HG03558 (cell line): ENCODE results near the gene TAF5L.
A peak's percentile ranks its signal among the peaks of the same experiment; 100 is the strongest.
"Not testable (repeated sequence)": the region's sequence is repeated elsewhere in the genome, so short reads cannot be mapped to it uniquely, and the experiment has no call there.

ENCODE experiments used
- ATAC-seq: cut with Tn5 transposase; IDR thresholded peaks from one replicate; pipeline ENCODE4 v1.9.1; 2021; ENCODE audit warnings: moderate number of reproducible peaks; ENCODE audit not compliant: unreplicated experiment; ENCODE audit errors: extremely low read depth

The TAF5L gene

DNA sequence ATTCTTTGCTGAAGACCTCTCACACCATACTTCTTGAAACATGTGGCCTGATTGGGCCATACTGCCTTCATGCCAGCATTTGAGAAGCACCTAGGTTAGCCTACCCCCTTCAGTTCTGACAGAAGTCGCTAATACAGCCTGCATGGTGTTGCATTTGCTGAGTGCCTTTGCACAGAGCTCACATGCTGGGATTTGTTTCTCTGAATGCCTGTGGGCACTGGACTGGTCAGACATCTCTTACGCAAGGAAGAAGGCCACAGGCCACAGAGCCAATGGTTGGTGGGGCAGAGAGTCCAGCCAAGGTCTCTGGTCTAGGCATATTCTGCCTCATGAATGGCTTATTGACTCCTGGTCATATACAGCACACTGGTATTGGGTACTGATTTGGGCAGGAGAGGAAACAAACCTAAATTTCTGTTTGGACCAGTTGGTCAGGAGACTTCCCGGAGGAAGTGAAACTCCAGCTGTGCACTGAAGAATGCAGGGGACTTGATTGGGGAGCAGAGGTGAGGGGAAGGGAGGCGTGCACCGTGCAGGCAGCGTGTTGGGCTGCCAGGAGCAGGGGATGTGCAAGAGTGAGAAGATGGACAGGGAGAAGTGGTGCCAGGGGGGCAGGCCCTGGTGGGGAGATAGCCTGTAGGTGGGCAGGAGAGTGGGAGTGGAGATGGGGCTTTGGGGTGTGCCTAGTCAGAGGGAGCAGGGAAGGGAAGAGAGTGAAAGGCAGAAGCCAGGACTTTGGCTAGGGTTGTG is 18.2 kb upstream of the TAF5L start:
- ATAC-seq, result no peak

DNA sequence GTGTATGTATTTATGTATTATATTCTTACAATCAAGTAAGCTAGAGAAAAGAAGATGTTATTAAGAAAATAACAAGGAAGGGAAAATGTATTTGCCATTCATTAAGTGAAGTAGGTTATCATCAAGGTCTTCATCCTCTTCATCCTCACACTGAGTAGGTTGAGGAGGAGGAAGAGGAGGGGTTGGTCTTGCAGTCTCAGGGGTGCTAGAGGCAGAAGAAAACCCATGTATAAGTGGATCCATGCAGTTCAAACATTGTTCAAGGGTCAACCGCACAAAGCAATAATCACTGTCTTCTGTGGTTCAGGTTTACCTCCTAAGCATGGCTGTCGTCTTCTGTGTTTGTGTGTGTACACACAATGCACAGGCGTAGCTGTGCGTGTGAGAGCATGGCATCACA is 17.0 kb upstream of the TAF5L start:
- ATAC-seq, result no peak

DNA sequence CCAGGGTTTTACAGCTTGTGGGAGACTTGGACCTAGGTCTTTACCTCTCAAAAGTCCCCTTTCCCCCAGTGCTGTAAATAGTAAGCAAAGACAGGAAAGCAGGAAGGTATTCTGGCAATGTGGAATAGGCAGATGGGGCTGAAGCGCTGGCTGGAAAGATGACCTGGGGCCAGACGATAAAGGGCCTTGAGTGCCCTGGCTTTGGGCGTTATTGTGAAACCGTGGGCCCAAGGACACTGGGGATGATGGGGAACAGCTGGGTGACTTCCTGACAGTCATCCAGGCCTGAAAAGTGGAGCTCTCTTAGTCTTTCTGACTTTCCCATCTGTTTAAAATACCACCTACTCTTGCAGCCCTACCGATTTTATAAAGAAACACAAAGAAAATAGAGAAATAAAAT is 16.5 kb upstream of the TAF5L start:
- ATAC-seq, result no peak

DNA sequence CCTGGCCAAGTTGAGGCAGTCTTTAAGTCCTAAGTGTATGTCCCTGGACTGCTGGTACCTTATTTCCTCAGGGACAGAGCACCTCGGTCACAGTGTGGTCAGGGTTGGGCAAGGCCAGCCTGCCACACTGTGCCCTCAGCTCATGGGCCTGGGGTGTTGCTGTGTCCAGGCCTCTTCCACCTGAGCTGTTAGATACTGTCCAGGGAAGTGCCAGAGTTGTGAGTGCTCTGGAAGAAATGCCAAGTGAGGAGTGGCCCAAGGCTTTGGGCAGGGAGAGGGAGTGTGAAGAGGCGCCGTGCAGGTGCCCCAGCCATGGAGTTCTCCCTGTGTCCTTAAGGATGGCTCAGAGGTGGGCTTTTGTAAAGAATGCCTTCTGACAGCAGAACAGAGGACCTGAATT is 15.4 kb upstream of the TAF5L start:
- no peak for ATAC-seq

DNA sequence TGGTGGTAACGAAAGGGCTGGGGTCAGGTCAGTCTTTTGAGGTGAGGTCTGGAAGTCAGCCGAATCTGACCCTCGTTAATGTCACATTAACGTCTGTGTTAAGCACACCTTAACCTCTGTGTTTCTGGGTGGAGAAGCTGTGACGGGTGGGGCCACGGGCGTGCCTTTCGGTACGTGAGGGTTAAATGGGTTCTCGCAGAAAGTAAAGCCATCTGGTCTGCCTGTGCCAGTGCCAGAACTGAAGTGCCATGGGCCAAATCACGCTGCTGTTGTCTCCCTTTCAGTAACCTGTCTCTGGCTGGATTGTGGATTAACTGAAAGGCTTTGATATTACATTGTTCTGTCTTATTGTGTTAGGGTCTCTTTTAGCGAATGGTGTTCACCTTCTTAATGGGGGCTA is 14.5 kb upstream of the TAF5L start:
- no peak for ATAC-seq

DNA sequence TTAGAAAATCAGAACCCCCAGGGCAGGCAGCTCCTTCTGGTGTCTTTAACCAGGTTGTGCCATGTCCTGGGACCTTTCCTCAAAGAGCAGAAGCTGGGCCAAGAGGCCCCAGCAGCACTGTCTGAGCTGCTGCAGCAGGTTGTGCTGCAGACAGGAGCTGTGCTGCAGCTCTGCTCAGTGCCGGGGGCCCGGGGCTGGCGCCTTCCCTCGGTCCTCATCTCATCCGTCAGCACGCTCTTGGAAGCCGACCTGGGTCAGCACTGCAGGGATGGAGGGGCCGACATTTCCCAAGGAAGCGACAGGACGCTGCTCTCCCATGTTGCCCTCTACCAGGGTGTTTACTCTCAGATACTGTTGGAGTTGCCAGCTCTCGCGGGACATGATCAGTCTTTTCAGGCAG is 11.8 kb upstream of the TAF5L start:
- ATAC-seq, result no peak

DNA sequence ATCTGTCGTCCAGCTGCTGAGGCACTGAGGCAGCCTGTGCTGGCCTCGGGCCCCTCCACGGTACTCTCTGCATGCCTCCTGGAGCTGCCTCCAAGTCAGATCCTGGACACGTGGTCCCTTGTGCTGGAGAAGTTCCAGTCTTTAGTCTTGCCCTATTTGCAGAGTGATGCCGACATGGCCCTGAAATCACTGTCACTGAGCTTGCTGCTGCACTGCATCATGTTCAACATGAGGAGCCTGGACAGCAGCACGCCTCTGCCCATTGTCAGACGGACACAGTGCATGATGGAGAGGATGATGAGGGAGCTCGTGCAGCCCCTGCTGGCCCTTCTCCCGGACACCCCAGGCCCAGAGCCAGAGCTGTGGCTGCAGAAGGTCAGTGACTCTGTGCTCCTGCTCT is 10.1 kb upstream of the TAF5L start:
- no peak for ATAC-seq

DNA sequence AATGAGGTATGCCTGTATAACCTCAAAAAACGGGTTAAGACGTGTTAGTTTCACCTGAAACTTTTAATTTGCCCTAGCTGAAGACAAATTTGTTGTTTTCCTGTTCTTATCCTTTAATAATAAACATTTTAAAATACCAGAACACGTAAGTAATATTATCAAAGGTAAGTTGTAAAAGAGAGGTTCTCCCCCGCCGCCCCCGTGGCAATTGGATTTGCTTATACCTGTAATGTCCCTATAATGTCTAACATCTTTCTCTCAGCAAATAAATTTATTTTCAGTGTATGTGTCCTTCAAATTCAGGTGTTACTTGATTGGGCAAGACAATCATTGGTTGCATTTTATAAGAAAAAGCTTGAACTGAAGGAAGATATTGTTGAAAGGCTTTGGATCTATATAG is 6.0 kb upstream of the TAF5L start:
- no peak for ATAC-seq

DNA sequence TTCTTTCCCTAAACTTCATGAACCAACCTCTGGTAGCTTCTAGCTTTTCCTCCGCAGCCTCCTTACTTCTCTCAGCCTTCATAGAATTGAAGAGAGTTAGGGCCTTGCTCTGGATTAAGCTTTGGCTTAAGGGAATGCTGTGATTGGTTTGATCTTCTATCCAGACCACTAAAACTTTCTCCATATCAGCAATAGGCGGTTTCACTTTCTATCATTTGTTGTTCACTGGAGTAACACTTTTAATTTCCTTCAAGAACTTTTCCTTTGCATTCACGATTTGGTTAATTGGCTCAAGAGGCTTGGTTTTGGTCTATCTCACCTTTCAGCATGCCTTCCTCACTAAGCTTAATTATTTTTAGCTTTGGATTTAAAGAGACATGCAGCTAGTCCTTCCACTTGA is 5.2 kb upstream of the TAF5L start:
- ATAC-seq, result no peak

DNA sequence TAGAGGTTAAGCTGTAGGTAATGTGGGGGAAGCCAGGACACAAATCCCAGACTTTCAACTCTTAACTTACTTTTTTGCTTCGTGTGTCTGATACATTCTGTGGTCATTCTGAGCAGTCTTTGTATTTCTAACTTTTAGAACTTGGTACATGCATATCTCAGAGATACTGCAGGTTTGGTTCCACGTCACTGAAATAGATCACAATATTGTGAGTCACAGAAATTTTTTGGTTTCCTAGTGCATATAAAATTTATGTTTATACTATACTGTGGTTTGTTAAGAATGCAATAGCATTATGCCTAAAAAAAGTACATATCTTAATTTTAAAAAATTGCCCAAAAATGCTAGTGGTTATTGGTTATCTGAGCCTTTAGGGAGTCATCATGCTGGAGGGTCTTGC is 3.3 kb upstream of the TAF5L start:
- ATAC-seq, result no peak

DNA sequence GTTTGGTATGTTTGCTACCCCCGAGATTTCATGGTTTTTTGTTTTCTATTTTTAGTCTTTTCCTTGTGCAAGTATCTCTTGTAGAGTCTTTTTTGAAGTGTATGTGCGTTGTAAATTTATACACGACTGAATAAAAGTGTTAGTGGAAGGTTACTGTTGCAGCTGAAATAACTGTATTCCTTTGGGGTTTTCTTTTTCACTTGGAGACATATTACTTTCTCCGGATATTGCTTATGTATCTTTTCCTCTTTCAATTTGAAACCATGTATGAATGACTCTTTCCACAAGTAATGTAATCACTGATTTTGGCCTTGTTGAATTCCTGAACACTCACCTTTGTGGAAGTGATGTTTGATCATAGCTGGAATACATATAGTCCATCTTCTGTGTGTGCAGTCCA is 1.1 kb upstream of the TAF5L start:
- no peak for ATAC-seq

DNA sequence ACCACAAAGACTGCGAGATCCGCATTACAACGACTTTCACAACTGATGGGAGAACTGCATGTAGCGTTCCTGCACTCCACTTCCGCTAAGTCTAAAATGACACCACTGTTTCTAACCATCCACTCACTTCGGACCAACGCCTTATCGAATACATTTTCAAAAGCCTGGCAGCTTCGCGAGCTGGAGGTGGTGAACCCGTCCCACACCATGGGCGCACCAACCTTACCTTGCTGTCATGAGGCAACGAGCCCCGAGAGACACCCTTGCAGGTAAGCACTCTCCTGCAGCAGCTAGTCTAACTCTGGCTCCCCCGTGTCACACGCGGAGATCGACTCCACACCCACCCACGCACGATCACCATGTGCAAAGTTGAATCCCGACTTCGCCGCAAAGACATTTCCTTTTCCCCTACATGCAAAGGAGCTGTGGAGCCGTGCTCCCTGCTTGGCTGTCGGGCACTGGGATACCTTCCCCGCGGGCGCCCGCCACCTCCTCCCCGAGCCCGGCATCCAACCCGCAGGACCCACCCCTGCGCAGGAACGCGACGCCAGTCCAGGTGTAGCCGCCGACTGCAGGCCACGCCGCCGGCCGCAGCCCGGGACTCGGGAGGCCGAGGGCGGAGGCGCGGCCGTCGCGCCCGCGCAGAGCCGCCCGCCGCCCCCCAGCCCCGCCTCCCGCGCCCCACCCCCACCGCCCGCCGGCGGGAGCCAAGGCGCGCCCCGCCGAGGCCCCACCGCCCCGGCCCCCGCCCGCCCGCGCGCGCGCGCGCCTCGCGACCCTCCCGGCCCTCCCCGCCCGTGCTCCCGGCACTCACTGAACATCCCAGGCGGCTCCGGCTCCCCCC is 629 bp downstream of the TAF5L start:
- peak; percentile 8 for ATAC-seq

DNA sequence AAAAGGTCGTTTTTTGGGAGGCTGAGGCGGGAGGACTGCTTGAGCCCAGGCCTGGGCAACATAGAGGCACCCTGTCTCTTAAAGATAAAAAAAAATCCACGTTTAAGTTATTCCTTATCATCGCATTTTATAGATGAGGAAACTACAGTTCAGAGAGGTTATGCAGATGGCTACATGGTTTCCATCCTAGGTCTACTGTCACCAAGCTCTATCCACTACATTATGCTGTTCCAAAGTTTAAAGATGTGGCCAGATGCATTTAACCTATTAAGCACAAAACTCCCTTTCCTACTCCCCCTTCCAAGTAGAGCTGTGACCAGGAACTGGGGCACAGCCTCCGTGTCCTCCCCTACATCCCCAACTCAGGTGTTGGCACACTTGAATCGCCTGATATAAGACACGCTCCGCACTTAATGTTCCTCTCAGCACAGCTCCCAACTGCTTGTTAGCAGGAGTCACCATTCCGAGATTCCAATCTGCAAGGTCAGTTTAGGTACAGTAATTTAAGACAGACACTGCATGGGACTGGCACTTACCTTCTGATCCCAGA is 1.3 kb downstream of the TAF5L start:
- no peak for ATAC-seq

DNA sequence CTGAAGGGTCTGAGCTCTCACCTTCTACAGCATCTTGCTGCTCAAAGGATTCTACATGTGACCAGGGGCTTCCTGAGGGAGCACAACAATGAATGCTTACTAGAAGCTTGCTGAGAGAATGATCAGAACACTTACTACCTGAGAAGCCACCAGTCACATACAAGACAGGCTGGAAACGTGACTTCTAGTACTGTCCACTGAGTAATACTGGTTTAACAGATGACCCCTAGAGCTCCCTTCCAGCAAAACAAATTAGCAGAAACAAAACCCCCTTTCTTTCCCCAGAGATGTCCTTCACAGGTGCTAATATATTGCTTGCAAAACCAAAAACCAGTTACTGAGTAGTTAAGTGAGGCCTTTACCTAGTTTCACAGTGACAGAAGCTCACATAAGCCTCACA is 2.1 kb downstream of the TAF5L start:
- no peak for ATAC-seq

DNA sequence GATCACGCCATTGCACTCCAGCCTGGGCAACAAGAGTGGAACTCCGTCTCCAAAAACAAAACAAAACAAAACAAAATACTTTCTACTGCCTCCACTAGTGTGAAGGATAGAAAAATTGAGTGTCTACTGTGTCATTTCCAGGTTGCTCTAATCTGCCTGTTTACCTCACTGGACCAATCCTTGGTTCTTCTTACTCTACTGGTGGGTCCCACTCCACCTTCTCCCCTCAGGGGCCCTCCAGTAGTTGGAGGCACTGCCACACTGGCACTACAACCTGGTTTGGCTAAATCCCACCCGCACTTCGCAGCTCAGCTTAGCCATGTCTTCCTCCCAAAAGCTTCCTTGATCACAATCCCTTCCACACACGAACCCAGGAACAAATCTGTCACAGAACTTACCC is 2.7 kb downstream of the TAF5L start:
- no peak for ATAC-seq

DNA sequence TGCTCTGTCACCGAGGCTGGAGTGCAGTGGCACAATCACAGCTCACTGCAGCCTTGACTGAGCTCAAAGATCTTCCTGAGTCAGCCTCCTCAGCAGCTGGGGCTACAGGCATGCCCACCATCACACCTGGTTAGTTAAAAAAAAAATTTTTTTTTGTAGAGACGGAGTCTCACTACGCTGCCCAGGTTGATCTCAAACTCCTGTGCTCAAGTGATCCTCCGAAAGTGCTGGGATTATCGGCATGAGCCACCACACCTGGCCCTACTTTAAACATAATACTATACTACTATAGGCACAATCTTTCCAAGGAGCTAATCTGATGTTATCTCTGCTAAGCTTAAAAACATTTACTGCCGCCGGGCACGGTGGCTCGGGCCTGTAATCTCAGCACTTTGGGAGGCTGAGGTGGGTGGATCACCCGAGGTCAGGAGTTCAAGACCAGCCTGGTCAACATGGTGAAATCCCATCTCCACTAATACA is 3.2 kb downstream of the TAF5L start:
- ATAC-seq, result not testable (repeated sequence)

DNA sequence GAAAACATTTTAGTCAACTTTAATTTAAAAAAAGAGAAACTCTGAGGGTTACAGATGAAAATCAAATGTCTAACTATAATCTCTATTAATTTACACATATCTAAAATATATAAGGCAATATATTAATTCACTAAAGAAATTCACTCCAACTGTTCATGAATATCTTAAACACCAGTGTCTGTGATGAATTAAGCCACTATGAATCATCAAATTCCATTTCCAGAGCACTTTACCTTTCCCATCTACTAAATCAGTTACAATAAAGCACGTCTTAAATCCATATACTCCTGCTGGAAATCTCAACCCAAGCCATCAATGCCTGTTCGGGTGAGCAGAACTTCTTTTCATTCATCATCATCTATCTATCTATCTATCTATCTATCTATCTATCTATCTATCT is 4.3 kb downstream of the TAF5L start:
- no peak for ATAC-seq

DNA sequence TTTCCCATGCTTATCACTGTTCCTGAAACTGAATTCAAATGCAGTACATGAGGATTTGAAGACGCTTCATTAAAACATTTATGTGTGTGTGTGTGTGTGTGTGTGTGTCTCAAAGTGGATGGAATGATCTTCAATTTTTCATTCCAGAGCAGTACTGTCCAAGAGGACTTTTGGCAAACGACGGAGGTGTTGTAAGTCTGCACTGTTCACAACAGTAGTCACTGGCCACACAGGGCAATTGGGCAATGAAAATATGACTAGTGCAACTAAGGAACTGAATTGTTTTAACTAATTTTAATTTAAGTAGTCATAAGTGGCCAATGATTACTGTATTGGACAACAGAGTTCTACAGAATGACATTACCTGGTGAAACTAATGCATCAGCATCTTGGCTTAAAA is 5.0 kb downstream of the TAF5L start:
- no peak for ATAC-seq

DNA sequence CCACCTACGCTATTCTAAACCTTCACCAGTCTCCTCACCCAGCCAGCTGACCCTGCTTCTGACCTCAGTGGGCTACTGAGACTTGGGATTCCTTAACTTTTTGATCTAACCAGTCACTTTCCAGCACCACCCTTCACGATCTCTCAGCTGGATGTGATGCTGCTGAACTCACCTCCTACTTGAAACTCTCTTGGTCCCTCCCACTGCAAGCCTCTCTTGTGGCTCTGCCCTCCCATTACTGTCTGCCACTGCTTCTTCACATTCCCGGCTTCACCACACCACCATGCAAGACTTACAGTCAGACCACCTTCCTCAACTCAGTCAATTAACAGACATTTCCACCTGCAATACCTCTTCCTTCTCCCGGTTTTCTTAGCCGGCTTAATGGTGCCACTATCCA is 6.3 kb downstream of the TAF5L start:
- ATAC-seq, result no peak

DNA sequence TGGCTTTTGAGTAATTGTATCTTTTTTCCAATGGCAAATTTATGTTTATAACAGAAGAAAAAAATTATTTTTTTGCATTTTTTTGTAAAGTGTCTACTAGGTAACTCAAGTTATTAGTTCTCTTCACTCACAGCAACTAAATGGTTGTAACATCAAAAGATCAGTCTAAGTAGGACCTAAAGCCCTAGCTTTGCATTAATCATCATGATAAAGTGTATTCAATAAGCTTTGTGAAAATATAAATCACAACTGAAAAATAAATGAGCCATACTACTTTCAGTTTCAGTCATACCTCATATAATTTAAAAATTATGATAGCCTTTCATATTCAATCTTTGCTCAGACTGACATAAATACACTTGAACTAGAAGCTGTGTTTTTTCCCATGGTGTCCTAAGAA is 6.9 kb downstream of the TAF5L start:
- ATAC-seq, result no peak

DNA sequence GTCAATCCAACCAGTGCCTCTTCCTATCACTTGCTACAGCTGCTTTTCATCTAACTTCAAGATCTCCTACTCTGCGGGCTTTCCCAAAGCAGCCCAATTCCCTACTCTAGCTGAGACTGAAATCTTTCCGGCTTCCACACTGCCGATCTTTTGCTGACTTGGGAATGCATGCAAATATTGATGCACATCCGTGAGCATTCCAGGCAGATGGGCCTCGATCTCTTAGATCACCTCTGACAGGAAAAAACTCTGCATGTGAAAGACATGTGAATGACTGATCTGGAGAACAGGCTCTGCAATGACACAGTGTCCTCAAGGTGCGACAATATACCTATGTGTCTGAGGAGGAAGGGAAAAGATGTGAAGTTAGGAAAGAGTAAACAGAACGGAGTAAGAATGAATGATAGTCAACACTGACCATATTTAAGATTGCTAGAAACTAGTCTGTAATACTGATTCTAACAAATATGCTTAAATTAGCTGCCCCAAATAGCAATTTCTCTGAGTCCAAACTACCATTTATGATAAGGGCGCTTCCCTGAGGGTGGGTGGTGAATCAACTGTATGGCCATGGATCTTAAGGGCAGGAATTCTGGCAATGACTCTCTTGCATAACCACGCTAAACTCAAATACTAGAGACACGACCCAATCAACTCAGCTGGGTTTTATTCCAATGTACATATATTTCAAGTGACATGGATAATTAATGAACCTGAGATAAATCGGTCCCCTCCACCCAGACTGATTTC is 8.4 kb downstream of the TAF5L start:
- no peak for ATAC-seq
